Measurements from ENCODE around the gene ARIH1. TPM values are rescaled to one million over a fixed set of nuclear protein-coding genes. Genes with fewer than 3 reads are reported as not detected.

ARIH1 gene, protein sequence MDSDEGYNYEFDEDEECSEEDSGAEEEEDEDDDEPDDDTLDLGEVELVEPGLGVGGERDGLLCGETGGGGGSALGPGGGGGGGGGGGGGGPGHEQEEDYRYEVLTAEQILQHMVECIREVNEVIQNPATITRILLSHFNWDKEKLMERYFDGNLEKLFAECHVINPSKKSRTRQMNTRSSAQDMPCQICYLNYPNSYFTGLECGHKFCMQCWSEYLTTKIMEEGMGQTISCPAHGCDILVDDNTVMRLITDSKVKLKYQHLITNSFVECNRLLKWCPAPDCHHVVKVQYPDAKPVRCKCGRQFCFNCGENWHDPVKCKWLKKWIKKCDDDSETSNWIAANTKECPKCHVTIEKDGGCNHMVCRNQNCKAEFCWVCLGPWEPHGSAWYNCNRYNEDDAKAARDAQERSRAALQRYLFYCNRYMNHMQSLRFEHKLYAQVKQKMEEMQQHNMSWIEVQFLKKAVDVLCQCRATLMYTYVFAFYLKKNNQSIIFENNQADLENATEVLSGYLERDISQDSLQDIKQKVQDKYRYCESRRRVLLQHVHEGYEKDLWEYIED
- 210 TPM for polyA plus RNA-seq (2012; ENCODE audit: insufficient read length, low read depth)

DNA sequence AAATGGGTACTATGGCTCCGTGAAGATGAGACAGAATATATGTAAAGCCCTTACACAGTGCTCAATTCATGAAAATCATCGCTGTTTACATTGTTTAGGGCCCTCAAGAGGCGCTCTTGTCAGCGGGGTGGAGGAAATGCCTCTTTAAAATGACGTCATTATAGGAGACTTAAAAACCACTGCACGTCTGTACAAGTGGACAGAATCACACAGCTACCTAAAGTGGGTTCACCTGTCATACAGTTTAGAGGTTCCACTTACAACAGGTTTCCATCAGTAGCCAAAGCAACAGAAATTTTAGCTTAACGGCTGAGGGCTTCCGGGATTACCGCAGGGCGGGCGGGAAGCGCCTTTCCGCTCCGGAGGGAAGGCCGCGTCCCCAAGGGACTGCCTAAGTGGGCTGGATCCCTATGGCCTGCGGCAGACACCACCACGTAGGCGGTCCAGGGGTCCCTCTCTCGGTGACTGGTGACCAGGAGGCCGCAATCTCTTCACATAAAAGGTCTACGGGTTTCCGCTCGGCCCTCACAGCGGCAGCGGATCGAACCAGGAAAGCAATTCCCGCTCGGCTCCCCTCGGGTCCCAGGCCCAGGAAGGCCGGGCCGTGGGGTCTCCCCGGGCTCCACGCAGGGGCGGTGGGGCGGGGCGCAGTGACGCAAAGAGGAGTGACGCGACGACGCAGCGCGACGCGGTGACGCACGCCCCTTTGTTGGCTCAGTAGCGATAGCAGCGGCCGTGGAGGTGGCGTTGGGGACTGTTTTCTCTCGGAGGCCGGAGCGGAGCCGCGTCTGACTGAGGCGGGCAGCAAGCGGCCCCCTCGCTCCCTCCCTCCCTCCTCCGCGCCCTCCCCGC lies at the start of gene ARIH1:
Gene ARIH1 (plus strand): TSS at position 717 of the 852 bp plus-strand sequence. CDS start 310 bp downstream, outside the sequence.
- TF ChIP-seq SIN3A (IDR thresholded peaks at IDR 0.05; ENCODE audit: borderline replicate concordance, insufficient read depth, low read length) (no peak), FOXP2 (optimal IDR thresholded peaks at IDR 0.05; ENCODE audit: borderline replicate concordance, extremely low read depth, extremely low read length, insufficient read depth) (peak; percentile 100), TAF1 (IDR thresholded peaks at IDR 0.05; ENCODE audit: borderline replicate concordance, insufficient read depth, low read length) (peak; percentile 97), POLR2AphosphoS5 (IDR thresholded peaks at IDR 0.05; ENCODE audit: low read depth, low read length) (peak; percentile 94)
- TF ChIP-seq, protein P1, sequence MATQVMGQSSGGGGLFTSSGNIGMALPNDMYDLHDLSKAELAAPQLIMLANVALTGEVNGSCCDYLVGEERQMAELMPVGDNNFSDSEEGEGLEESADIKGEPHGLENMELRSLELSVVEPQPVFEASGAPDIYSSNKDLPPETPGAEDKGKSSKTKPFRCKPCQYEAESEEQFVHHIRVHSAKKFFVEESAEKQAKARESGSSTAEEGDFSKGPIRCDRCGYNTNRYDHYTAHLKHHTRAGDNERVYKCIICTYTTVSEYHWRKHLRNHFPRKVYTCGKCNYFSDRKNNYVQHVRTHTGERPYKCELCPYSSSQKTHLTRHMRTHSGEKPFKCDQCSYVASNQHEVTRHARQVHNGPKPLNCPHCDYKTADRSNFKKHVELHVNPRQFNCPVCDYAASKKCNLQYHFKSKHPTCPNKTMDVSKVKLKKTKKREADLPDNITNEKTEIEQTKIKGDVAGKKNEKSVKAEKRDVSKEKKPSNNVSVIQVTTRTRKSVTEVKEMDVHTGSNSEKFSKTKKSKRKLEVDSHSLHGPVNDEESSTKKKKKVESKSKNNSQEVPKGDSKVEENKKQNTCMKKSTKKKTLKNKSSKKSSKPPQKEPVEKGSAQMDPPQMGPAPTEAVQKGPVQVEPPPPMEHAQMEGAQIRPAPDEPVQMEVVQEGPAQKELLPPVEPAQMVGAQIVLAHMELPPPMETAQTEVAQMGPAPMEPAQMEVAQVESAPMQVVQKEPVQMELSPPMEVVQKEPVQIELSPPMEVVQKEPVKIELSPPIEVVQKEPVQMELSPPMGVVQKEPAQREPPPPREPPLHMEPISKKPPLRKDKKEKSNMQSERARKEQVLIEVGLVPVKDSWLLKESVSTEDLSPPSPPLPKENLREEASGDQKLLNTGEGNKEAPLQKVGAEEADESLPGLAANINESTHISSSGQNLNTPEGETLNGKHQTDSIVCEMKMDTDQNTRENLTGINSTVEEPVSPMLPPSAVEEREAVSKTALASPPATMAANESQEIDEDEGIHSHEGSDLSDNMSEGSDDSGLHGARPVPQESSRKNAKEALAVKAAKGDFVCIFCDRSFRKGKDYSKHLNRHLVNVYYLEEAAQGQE (IDR thresholded peaks at IDR 0.05; ENCODE audit: insufficient read depth in 1 of 2, low read depth in 2 of 2, low read length in 2 of 2) = peak; percentile 60 to 64; a peak in 3 of 4 replicates

- TF ChIP-seq POLR2AphosphoS5 (IDR thresholded peaks at IDR 0.05; ENCODE audit: low read depth, low read length) (no peak), SIN3A (IDR thresholded peaks at IDR 0.05; ENCODE audit: borderline replicate concordance, insufficient read depth, low read length) (no peak), TAF1 (IDR thresholded peaks at IDR 0.05; ENCODE audit: borderline replicate concordance, insufficient read depth, low read length) (no peak), FOXP2 (optimal IDR thresholded peaks at IDR 0.05; ENCODE audit: borderline replicate concordance, extremely low read depth, extremely low read length, insufficient read depth) (no peak)
- TF ChIP-seq, protein P1 (IDR thresholded peaks at IDR 0.05; ENCODE audit: insufficient read depth in 1 of 2, low read depth in 2 of 2, low read length in 2 of 2) = no peak
Observed at GRCh38 chr15:72426753-72427152, 47.4 kb upstream of the ARIH1 start.

DNA sequence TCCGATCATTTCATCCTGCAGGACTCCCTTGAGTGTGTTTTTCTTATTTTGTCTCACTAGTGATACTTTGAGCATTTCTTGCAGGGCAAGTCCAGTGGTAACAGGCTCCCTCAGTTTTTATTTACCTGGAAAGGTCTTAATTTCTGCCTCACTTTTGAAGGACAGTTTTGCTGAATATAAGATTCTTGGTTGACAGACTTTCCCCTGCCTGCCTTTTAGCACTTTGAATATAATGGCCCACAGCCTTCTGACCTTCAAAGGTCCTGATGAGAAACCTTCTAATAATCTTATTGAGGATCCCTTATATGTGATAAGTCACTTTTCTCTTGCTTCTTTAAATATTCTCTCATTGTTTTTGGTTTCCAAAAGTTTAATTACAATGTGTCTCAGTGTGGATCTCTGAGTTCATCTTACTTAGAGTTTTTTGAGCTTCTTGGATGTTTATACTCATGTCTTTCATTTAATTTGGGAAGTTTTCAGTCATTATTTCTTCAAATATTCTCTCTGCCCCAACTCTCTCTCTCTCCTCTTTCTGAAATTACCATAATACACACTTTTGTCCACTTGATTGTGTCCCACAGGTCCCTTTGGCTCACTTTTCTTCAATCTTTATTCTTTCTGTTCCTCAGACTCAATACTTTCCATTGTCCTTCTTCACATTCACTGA lies 36.3 kb upstream of the ARIH1 start:
- TF ChIP-seq, protein P1 (IDR thresholded peaks at IDR 0.05; ENCODE audit: insufficient read depth in 1 of 2, low read depth in 2 of 2, low read length in 2 of 2) = no peak
- TF ChIP-seq POLR2AphosphoS5 (IDR thresholded peaks at IDR 0.05; ENCODE audit: low read depth, low read length) (no peak), TAF1 (IDR thresholded peaks at IDR 0.05; ENCODE audit: borderline replicate concordance, insufficient read depth, low read length) (no peak), SIN3A (IDR thresholded peaks at IDR 0.05; ENCODE audit: borderline replicate concordance, insufficient read depth, low read length) (no peak), FOXP2 (optimal IDR thresholded peaks at IDR 0.05; ENCODE audit: borderline replicate concordance, extremely low read depth, extremely low read length, insufficient read depth) (no peak)

GRCh38 chr15:72445426-72445825 lies 28.7 kb upstream of the ARIH1 start:
- TF ChIP-seq SIN3A (IDR thresholded peaks at IDR 0.05; ENCODE audit: borderline replicate concordance, insufficient read depth, low read length) (no peak), POLR2AphosphoS5 (IDR thresholded peaks at IDR 0.05; ENCODE audit: low read depth, low read length) (no peak), TAF1 (IDR thresholded peaks at IDR 0.05; ENCODE audit: borderline replicate concordance, insufficient read depth, low read length) (no peak), FOXP2 (optimal IDR thresholded peaks at IDR 0.05; ENCODE audit: borderline replicate concordance, extremely low read depth, extremely low read length, insufficient read depth) (no peak)
- TF ChIP-seq, protein P1 (IDR thresholded peaks at IDR 0.05; ENCODE audit: insufficient read depth in 1 of 2, low read depth in 2 of 2, low read length in 2 of 2) = no peak
